ENCODE data around the gene CCDC43.

- no peak for TF ChIP-seq EZH2phosphoT487 (IDR thresholded peaks at IDR 0.05; ENCODE audit: borderline replicate concordance, low read length)
- TF ChIP-seq CTCF (IDR thresholded peaks at IDR 0.05; ENCODE audit: low read depth, low read length, poor library complexity, severe bottlenecking) = no peak
These were observed 52.5 kb downstream of the CCDC43 start for GRCh38 chr17:44637066-44637465.

Data from DOHH2 (cell line).